Activated CD8-positive, alpha-beta memory T cell treated with anti-CD3 and anti-CD28 coated beads, Interleukin-2, amount 50 U/mL, for 1 hour (primary cell): ENCODE measurements around the gene FAM174C.

Source experiments
- DNase-seq: peaks from one replicate; pipeline ENCODE4 v3.0.0-alpha.2; 2020; ENCODE audit errors: extremely low read depth

Gene FAM174C

GRCh38 chr19:1286487-1287353 lies 11.4 kb downstream of the FAM174C start:
- no peak for DNase-seq

- no peak for DNase-seq
These were observed 12.3 kb downstream of the FAM174C start for GRCh38 chr19:1287354-1288225.

DNA sequence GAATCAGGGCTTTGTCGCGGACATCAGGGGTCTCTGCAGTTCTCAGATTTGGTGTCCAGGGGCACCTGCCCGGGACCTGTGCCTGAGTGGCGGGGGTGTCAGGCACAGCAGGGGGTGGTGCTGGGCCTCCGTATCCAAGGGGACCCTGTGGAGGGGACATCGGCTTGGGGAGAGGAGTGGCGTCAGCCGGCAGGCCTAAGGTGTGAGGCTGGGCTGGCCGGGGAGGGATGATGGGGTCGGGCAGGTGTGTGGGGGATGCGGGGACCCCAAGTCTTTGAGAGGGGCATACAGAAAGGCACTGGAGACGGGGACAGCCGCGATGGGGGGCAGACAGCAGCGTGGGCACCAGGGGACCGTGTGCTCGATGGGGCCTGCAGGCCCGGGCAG lies 12.9 kb downstream of the FAM174C start:
- DNase-seq: no peak

GRCh38 chr19:1288833-1289685 lies 13.7 kb downstream of the FAM174C start:
- no peak for DNase-seq

- no peak for DNase-seq
These were observed 14.3 kb downstream of the FAM174C start for GRCh38 chr19:1289686-1290025.

DNA sequence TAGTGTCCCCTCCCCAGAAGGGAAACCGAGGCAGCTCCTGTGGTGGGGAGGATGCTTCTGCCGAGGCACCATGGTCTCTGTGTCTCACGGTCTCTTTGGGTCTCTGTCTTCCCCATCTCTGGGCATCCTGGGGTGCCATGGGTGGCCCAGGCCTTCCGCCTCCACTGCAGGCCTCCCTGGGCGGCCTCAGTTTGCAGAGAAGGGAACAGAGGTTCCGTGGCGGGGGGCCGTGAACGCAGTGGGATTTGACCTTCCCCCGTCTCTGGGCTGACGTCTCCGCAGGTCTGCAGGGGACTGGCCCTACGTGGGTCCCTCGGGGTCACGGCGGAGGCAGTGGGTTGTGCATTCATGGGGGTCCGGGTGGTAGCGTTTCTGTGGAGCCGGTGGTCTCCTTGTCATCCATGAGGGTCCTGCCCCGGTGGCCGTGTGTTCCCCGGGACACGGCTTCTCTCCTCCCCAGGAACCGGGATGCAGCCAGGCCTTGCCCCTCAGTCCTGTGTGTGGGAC lies 14.9 kb downstream of the FAM174C start:
- no peak for DNase-seq

- DNase-seq: no peak
These were observed 15.6 kb downstream of the FAM174C start for GRCh38 chr19:1290703-1291651.

- no peak for DNase-seq
These were observed 16.6 kb downstream of the FAM174C start for GRCh38 chr19:1291761-1292418.

DNA sequence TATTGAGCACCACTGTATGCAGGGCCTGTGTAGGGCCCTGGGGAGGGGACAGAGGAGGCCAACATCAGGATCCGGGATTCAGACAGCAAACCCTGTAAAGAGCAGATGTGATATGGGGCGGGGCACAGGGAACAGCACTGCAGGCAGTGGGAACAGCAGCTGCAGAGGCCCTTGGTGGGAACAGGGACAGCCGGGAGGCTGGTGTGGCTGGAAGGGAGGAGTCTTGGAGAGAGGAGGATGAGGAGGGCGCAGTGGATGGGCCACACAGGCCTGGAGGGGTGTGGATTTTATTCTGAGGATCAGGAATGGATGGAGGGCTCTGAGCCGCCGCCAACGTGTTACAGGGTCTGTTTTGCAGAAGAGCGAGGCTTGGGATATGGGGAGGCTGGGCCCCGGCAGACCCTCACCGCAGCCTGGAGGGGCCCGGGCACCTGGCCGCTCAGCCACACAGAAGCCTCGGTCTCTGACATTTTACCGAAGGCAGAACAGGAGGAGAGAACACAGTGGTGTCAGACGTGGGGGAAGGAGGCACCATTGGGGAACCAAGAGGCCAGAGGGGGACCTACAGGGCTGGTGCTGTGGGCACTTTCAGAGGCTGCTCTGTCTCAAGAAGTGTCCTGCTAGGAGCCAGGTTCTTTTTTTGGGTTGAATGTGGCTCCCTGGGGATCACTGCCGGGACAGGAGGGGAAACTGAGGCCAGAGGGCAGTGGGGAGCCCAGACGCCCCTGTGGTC lies 17.3 kb downstream of the FAM174C start:
- no peak for DNase-seq

DNA sequence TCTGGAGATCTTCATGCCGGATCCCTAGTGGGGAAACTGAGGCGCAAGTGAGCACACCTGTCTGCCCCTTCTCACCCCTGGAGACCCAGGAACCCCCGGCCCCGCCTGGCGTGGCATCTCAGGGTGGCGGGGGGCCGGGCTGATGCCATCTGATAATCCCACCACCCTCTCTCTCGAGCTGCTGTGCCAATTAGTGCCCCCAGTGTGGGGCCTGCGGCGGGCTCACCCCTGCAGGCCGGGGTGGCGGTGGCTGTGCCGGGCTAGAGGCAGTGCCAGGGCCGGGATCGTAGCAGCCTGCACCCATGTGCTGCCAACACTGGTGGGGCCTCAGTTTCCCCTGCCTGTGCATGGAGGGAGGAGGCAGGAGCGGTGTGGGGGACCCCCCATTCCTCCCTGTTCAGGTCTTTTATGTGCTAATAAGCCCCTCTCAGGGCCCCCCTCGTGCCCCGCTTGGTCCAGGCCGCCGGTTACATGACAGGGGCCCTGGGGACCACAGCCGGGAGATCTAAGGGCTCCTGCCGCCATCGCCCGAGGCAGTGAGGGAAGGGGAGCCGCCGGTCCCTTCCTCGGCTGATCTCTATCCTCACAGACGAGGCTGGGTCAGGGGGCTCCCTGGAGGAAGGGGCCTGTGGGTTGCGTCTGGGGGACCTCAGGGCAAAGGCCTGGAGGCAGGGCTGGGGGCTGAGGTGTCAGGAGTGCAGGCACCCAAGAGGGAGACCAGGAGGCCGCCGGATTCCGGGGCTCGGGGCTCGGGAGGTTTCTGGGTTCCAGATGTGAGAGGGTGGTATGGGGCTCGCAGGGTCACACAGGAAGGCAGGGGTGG lies 18.7 kb downstream of the FAM174C start:
- DNase-seq: no peak

GRCh38 chr19:1294688-1295087 lies 19.4 kb downstream of the FAM174C start:
- DNase-seq: no peak

GRCh38 chr19:1295169-1296012 lies 20.1 kb downstream of the FAM174C start:
- DNase-seq: no peak

GRCh38 chr19:1296078-1296477 lies 20.7 kb downstream of the FAM174C start:
- no peak for DNase-seq

DNA sequence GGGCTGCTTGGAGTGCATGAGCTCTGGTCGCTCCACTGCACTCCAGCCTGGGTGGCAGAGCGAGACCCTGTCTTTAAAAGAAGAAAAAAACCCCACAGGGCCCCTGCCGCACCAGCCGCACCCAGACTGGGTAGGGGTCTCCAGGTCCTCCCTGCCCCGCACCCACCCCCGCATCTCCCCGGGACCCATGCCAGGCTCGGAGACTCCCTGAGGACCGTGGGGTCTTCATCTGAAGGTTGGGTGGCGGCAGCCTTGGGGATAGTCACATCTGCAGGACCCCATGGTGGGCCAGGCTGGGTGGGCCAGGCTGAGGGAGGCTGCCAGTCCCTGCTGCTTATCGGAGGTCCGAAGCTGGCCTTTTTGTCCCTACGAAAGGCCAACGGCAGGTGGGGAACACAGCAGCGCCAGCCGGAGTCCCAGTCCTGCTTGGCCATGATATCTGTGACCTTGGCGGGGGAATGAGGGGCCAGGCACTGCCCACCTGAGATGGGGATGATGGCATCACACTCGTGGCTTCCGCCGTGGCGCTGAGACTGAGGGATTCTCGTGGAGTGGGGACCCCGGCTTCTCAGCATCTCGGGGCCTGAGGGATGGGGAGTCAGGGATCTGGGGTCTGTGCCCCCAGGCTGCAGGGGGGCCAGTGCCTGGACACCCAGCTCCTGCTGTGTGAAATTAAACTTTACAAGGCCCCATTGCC lies 21.4 kb downstream of the FAM174C start:
- DNase-seq: no peak

- no peak for DNase-seq
These were observed 22.9 kb downstream of the FAM174C start for GRCh38 chr19:1298235-1298634.

DNA sequence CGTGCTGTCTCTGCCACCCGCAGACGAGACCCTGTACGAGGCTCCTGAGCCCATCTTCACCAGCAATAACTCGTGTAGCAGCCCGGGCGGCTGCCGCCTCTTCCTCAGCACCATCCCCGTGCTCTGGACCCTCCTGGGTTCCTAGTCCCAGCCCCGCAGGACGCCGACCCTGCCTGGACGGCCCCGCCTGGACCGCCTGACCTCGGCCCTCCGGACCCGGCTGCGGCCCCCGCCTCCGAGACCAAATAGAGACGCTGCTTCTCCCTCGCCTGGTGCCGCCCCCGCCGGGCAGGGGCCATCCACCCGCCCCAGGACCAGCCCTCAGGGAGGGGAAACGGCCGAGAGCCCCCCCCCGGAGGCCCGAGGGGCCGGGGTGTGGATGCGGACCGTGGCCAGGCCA lies 24.5 kb downstream of the FAM174C start:
- DNase-seq: no peak
